ENCODE measurements around the gene MRC2. TPM values are rescaled to one million over a fixed set of nuclear protein-coding genes. Genes with fewer than 3 reads are reported as not detected.

MRC2 gene
- total RNA-seq, 2 donors from 2014 or later: 2.0 to 2.1 TPM

DNA sequence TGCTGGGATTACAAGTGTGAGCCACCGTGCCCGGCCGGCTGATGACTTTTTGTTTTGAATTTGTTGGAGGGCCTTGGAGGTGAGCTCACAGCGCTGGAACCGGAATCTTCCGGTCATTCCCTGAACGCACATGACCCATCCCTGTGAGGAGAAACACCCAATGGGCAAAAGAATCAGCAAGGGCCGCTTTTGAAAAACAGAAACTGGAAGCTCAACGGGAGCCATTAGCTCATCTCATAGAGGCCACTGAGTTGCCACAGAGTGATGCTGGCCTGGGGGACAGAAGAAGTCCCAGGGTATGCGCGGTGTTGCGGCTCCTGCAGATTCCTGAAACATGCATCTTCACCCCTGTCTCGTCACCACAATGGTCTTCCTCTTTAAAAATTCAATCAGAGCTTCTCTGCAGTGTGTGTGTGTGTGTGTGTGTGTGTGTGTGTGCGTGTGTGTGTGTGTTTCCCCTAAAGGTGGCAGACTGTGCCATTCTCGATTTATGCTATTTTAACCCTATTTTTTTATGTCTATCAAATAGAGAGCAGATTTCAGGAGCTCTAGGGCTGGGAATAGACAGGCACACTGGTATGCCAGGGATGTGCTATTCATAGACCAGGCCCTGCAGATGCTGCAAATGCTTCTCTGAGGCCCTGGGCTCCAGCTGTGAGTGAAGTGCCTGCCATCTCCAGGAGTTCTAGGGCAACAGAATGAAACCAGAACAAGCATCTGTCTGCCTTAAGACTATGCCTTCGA is 112.3 kb downstream of the MRC2 start:
- DNase-seq (ENCODE audit: low spot score): no peak
- peaks cover 0 to 6% of the 10 kb centered on the region in 2 donors for H3K27me3 Mint-ChIP-seq
- no peaks in the 10 kb centered on the region for H3K4me1 Mint-ChIP-seq (ENCODE audit: low read depth in 2 of 2)
- no peaks in the 10 kb centered on the region for H3K9me3 Mint-ChIP-seq
- ATAC-seq: no peak
- H3K4me3 Mint-ChIP-seq: no peak overlapping the region
- no peaks in the 10 kb centered on the region for H3K36me3 Mint-ChIP-seq
- H3K27ac Mint-ChIP-seq: no peak overlapping the region

DNA sequence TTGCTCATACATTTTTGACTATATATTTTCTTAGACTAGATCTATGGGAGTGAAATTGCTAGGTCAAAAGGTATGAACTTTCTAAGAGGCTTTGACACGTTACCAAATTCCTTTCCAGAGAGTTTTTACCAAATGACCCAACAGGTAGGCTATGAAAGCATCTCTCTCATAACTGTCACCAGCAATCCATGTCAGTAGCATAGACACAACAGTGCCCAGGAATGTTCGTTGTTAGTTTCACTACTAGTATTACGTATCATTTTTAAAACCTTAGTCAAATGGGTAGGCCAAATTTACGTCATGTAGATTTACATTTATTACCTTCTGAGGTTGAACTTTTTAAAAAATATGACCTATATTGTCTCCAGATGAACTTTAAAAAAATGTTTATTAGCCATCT is 113.8 kb downstream of the MRC2 start:
- H3K9me3 Mint-ChIP-seq: no peaks in the 10 kb centered on the region
- H3K27me3 Mint-ChIP-seq: peaks cover 0 to 8% of the 10 kb centered on the region in 2 donors
- no peak overlapping the region for H3K4me3 Mint-ChIP-seq
- no peak for DNase-seq (ENCODE audit: low spot score)
- no peaks in the 10 kb centered on the region for H3K36me3 Mint-ChIP-seq
- H3K27ac Mint-ChIP-seq: no peak overlapping the region
- peak in 1 of 2 donors; percentile 68 for ATAC-seq
- no peaks in the 10 kb centered on the region for H3K4me1 Mint-ChIP-seq (ENCODE audit: low read depth in 2 of 2)

Other genes with a start within 250 kb of the MRC2 start
- not detected for gene EFCAB3, start 247.1 kb upstream of the MRC2 start, total RNA-seq
- 10 to 100 TPM; 20.4 to 28.1 TPM for gene METTL2A, start 203.8 kb upstream of the MRC2 start, total RNA-seq
- 10 to 100 TPM; 51.4 to 58.7 TPM for gene TLK2, start 148.8 kb upstream of the MRC2 start, total RNA-seq
- not detected for gene MARCHF10, start 180.6 kb downstream of the MRC2 start, total RNA-seq